ENCODE measurements around the gene MACROD1.

- TF ChIP-seq BCL3 (IDR thresholded peaks at IDR 0.05; ENCODE audit: borderline replicate concordance, insufficient read depth, low read depth, low read length, poor library complexity, severe bottlenecking) = no peak
- TF ChIP-seq CTCF (IDR thresholded peaks at IDR 0.05 in 2 of 3, conservative IDR thresholded peaks at IDR 0.05 in 1 of 3; ENCODE audit: control insufficient read depth in 2 of 3, extremely low read depth in 1 of 3, insufficient read depth in 1 of 3, low read depth in 3 of 3, low read length in 3 of 3) = no peak
- TF ChIP-seq NBN (IDR thresholded peaks at IDR 0.05) = no peak
- TF ChIP-seq CHD1 (IDR thresholded peaks at IDR 0.05; ENCODE audit: low read depth, low read length) = no peak
- no peak for TF ChIP-seq CBX5 (IDR thresholded peaks at IDR 0.05; ENCODE audit: low read depth)
Measured at GRCh38 chr11:64019106-64020037, 146.5 kb downstream of the MACROD1 start.

Measured in GM12878 (cell line).